SKM-1 (cell line): ENCODE measurements around the gene LCE3E.

Source experiments
- DNase-seq: peaks from one replicate; lab custom pipeline; 2025; ENCODE audit not compliant: unreplicated experiment; lab: John Stamatoyannopoulos, UW

The LCE3E gene

GRCh38 chr1:152517237-152517811 is 49.3 kb downstream of the LCE3E start:
- no peak for DNase-seq

- DNase-seq, result no peak
Measured at GRCh38 chr1:152516082-152516481, 50.5 kb downstream of the LCE3E start.
